GM10266 (cell line): Measurements from ENCODE around the gene IQGAP2.

Experiments used
- DNase-seq: peaks from one replicate; pipeline ENCODE4 v3.0.0; 2012; ENCODE audit errors: extremely low spot score
- TF ChIP-seq, protein P1 (sequence below): IDR thresholded peaks from 2 replicates; pipeline ENCODE4 v1.5.1; 2012; ENCODE audit warnings: mild to moderate bottlenecking, low read depth; ENCODE audit not compliant: control insufficient read depth, insufficient read depth; ENCODE audit errors: missing control alignments

Gene IQGAP2

DNA sequence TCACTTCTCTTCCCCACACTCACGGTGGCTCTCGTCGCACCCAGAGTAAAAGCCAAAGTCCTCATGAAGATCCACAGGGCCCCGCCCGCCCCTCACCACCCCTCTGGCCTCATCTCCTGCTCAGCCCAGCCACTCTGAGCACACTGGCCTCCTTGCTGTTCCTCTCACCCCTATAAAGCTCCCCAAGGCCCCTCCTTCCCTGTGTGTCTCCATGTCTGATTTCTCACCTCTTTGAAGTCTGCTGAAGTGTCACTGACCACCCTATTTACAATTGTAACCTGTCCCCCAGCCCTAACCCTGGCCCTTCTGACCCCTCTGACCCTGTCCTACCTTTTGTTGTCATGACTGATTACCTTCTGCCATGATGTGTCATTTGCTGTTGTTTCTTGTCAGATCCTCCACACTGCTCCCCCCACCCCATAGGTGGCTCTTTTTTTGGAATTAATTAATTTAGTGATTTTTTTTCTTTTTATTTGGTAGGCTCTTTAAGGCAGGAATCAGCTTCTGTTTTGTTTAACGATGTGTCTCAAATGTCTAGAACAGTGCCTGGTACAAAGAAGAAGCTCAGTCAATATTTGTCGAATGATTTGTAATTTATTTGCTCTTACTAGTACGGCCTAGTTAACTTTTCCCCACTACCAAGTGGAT is 90.2 kb downstream of the IQGAP2 start:
- DNase-seq = no peak
- TF ChIP-seq, protein P1, sequence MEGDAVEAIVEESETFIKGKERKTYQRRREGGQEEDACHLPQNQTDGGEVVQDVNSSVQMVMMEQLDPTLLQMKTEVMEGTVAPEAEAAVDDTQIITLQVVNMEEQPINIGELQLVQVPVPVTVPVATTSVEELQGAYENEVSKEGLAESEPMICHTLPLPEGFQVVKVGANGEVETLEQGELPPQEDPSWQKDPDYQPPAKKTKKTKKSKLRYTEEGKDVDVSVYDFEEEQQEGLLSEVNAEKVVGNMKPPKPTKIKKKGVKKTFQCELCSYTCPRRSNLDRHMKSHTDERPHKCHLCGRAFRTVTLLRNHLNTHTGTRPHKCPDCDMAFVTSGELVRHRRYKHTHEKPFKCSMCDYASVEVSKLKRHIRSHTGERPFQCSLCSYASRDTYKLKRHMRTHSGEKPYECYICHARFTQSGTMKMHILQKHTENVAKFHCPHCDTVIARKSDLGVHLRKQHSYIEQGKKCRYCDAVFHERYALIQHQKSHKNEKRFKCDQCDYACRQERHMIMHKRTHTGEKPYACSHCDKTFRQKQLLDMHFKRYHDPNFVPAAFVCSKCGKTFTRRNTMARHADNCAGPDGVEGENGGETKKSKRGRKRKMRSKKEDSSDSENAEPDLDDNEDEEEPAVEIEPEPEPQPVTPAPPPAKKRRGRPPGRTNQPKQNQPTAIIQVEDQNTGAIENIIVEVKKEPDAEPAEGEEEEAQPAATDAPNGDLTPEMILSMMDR = no peak

DNA sequence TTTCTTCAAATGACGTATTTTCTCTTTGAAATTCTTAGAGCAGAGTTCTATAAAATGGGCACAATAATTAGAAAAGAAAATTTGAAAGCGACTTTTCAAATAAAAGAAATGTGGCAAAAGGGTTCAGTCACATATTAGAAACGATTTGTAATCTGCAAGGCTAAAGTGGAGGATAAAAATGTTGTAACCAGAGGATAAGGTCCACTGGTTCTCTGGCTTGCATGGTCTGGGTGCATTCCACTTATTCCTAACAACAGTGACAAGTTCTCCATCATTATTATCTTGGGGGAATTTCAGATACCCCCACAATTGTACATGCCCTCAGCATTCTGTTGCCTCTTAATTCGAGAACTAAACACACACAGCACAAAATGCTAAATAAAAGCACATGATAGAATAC is 91.1 kb downstream of the IQGAP2 start:
- no peak for DNase-seq
- TF ChIP-seq, protein P1 = no peak

DNA sequence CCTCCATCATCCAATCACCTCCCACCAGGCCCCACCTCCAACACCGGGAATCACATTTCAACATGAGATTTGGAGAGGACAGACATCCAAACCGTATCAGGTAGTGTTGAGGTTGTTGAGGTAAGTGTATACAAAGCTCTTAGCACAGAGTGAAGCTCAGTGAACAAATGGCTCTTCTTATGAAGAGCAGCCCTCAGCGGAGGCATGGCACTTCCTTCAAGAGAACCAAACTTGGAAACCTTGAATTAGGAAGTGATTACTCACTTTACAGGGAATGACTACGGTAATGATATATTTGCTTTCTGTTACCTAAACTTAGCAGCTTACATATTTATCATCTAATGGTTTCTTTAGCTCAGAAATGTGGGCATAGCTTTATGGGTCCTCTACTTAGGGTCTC is 92.8 kb downstream of the IQGAP2 start:
- DNase-seq = no peak
- TF ChIP-seq, protein P1 = no peak

DNA sequence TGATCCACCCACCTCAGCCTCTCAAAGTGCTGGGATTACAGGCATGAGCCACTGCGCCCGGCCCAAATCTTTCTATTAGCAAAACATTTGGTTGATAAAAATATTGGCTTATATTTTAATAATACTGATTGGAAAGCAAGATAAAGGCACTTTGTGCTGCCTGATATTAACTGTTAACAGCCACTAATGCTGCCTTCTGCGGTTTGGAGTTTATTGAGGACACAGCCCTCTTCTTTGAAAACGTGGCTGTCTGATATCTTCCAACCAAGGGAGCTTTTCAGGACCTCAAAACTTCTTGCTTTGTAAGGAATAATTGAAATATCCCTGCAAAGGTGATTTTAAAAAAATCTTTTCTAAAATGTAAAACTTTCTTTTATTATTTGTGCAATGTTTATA is 94.0 kb downstream of the IQGAP2 start:
- no peak for DNase-seq
- TF ChIP-seq, protein P1 = no peak

DNA sequence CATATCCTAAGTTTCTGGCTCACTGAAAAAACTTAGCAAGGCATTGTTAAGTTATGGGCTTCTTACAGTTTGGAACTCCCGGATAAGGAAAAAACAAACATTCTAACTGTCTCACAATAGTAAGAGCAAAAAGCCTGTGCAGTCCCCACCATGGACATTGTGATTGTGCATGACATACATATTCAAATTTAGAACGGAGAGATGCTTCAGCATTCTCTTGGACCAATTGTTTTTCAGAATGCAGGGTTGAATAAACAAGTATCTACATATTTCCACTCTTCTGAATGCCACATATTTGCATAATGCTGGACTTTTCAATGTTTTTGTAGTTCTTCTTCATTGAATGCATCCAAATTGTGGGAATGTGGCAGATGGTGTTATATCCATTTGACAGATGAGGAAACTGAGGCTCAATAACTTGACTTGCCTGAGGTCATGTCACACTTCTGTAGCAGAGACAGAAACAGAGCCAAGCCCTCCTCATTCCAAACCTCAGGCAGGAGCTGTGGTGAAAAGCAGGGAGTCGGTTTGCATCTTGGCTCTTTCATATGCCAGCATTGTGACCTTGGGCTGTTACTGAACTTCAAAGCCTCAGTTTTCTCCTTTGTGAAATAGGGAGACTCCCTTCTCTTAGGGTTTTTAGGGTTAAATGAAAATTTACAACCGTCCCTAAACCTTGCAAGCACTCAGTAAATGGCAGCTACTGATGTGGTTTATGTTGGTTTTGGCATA is 95.1 kb downstream of the IQGAP2 start:
- TF ChIP-seq, protein P1 = no peak
- no peak for DNase-seq

DNA sequence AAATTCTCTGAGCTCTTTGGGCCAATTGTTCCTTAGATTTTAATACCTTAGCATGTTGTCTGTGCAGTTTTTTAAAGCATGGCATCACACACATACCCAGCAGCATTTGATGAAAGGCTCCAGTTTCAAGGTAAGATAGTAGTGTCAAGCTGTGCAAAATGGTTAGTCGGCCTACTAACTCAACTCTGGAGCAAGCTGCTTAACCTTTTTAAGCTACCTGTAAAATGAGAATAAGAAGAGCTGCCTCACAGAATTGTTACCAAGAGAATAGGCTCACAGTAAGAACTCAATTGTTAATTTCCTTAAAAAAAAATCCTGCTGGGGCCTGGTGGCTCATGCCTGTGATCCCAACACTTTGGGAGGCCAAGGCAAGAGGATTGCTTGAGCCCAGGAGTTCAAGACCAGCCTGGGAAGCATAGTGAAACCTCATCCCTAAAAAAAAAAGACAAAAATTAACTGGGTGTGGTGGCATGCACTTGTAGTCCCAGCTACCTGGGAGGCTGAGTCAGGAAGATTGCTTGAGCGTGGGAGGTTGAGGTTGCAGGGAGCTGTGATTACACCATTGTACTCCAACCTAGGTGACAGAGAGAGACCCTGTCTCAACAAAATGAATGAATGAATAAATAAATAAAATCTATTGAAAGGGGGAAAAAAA is 96.5 kb downstream of the IQGAP2 start:
- TF ChIP-seq, protein P1 = no peak
- no peak for DNase-seq
